ENCODE measurements around the gene INTS11. TPM values are rescaled to one million over a fixed set of nuclear protein-coding genes. Genes with fewer than 3 reads are reported as not detected.

Gene INTS11
- total and polyA plus RNA-seq, 2 of the 13 experiments (the other 11 are each of a cell fraction or from before 2014, with no cell fraction given), result 52.8 to 94.8 TPM

DNA sequence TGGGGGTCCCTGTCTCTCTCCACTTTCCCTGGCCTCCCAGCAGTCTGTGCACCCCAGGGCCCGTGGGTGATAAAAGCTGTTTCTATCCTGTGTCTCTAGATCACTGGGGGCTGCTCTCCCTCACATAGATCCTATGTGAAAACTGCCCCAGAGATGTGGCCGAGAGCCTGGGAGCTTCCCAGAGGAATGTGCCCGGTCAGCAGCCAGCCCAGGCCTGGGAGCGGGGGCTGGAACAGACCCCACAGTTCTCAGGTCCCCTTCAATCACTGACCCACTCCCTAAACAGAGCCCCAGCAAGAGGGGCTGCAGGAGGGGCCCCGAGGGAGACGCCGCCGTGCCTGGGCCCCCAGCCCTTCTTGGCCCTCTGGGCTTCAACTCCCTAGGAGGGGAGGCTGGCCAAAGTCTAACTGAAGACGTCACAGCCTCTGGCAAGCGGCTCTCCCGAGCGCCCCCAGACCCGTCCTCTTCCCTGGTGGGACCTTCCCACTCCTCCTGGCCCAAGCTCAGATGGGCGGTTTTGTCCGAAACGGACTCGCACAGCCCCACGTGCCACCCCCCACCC is 33.5 kb upstream of the INTS11 start (continued):
- TF ChIP-seq PRDM15 (CRISPR knock-in tag; IDR thresholded peaks at IDR 0.05), result no peak
- TF ChIP-seq, protein P1, sequence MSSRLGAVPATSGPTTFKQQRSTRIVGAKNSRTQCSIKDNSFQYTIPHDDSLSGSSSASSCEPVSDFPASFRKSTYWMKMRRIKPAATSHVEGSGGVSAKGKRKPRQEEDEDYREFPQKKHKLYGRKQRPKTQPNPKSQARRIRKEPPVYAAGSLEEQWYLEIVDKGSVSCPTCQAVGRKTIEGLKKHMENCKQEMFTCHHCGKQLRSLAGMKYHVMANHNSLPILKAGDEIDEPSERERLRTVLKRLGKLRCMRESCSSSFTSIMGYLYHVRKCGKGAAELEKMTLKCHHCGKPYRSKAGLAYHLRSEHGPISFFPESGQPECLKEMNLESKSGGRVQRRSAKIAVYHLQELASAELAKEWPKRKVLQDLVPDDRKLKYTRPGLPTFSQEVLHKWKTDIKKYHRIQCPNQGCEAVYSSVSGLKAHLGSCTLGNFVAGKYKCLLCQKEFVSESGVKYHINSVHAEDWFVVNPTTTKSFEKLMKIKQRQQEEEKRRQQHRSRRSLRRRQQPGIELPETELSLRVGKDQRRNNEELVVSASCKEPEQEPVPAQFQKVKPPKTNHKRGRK (CRISPR knock-in tag; IDR thresholded peaks at IDR 0.05), result no peak
- 0 out of 2 replicates have a peak, but pooled peaks have one; percentile 36 for TF ChIP-seq ZBTB21 (CRISPR knock-in tag; IDR thresholded peaks at IDR 0.05)
- no peak for TF ChIP-seq JUND (CRISPR knock-in tag; IDR thresholded peaks at IDR 0.05)
- no peak for TF ChIP-seq HDAC6 (IDR thresholded peaks at IDR 0.05; ENCODE audit: low read depth, low read length)
- TF ChIP-seq, protein P2, sequence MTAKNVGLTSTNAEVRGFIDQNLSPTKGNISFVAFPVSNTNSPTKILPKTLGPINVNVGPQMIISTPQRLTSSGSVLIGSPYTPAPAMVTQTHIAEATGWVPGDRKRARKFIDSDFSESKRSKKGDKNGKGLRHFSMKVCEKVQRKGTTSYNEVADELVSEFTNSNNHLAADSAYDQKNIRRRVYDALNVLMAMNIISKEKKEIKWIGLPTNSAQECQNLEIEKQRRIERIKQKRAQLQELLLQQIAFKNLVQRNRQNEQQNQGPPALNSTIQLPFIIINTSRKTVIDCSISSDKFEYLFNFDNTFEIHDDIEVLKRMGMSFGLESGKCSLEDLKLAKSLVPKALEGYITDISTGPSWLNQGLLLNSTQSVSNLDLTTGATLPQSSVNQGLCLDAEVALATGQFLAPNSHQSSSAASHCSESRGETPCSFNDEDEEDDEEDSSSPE (CRISPR knock-in tag; IDR thresholded peaks at IDR 0.05), result no peak
- no peak for TF ChIP-seq ZNF615 (CRISPR knock-in tag; IDR thresholded peaks at IDR 0.05; ENCODE audit: borderline replicate concordance)
- no peak for TF ChIP-seq SALL1 (CRISPR knock-in tag; IDR thresholded peaks at IDR 0.05)
- TF ChIP-seq NAIF1 (CRISPR knock-in tag; IDR thresholded peaks at IDR 0.05; ENCODE audit: borderline replicate concordance), result no peak
- TF ChIP-seq, protein P3, sequence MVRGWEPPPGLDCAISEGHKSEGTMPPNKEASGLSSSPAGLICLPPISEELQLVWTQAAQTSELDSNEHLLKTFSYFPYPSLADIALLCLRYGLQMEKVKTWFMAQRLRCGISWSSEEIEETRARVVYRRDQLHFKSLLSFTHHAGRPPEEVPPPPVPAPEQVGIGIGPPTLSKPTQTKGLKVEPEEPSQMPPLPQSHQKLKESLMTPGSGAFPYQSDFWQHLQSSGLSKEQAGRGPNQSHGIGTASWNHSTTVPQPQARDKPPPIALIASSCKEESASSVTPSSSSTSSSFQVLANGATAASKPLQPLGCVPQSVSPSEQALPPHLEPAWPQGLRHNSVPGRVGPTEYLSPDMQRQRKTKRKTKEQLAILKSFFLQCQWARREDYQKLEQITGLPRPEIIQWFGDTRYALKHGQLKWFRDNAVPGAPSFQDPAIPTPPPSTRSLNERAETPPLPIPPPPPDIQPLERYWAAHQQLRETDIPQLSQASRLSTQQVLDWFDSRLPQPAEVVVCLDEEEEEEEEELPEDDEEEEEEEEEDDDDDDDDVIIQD (CRISPR knock-in tag; IDR thresholded peaks at IDR 0.05; ENCODE audit: low read depth), result no peak
- 0 out of 2 replicates have a peak, but pooled peaks have one; percentile 37 for TF ChIP-seq HNRNPL (IDR thresholded peaks at IDR 0.05; ENCODE audit: low read depth, low read length)
- TF ChIP-seq ZNF264 (CRISPR knock-in tag; IDR thresholded peaks at IDR 0.05), result 0 out of 2 replicates have a peak, but pooled peaks have one; percentile 30
- TF ChIP-seq ZNF260 (CRISPR knock-in tag; IDR thresholded peaks at IDR 0.05; ENCODE audit: borderline replicate concordance, low read depth), result no peak
- TF ChIP-seq ZNF367 (CRISPR knock-in tag; IDR thresholded peaks at IDR 0.05; ENCODE audit: borderline replicate concordance), result no peak
- 0 out of 2 replicates have a peak, but pooled peaks have one; percentile 26 for TF ChIP-seq EED (CRISPR knock-in tag; IDR thresholded peaks at IDR 0.05)
- no peak for TF ChIP-seq HES4 (CRISPR knock-in tag; IDR thresholded peaks at IDR 0.05; ENCODE audit: borderline replicate concordance)
- no peak; the same call in 1 of the 2 replicates for TF ChIP-seq THAP11 (CRISPR knock-in tag; IDR thresholded peaks at IDR 0.05)
- TF ChIP-seq PHF8 (CRISPR knock-in tag; IDR thresholded peaks at IDR 0.05), result 0 out of 2 replicates have a peak, but pooled peaks have one; percentile 1
- TF ChIP-seq ZNF207 (IDR thresholded peaks at IDR 0.05; ENCODE audit: borderline replicate concordance), result no peak
- TF ChIP-seq MAFK (conservative IDR thresholded peaks at IDR 0.05 in 1 of 2, IDR thresholded peaks at IDR 0.05 in 1 of 2; ENCODE audit: low read length in 2 of 2), result peak; percentile 39 to 59; a peak in 3 of 4 replicates
- TF ChIP-seq EZH2 (conservative IDR thresholded peaks at IDR 0.05; ENCODE audit: low read depth, low read length), result no peak
- TF ChIP-seq BHLHE40 (IDR thresholded peaks at IDR 0.05; ENCODE audit: low read length), result no peak
- TF ChIP-seq IRF2 (CRISPR knock-in tag; IDR thresholded peaks at IDR 0.05), result no peak
- no peak for TF ChIP-seq ZNF44 (CRISPR knock-in tag; IDR thresholded peaks at IDR 0.05)
